Stimulated activated naive CD8-positive, alpha-beta T cell treated with anti-CD3 and anti-CD28 coated beads, Interleukin-15, Interleukin-2, amounts not matched to agents 100 U/mL and 50 U/mL, for 24 hours (primary cell): Measurements from ENCODE around the gene ABLIM2.
A peak's percentile ranks its signal among the peaks of the same experiment; 100 is the strongest.

Experiments
- ATAC-seq: fragments of 150-1000 bp; cut with Tn5 transposase; one replicate; pipeline ENCODE4 v1.10.0; 2021
- DNase-seq: peaks from one replicate; pipeline ENCODE4 v3.0.0; 2021

ABLIM2 gene

DNA sequence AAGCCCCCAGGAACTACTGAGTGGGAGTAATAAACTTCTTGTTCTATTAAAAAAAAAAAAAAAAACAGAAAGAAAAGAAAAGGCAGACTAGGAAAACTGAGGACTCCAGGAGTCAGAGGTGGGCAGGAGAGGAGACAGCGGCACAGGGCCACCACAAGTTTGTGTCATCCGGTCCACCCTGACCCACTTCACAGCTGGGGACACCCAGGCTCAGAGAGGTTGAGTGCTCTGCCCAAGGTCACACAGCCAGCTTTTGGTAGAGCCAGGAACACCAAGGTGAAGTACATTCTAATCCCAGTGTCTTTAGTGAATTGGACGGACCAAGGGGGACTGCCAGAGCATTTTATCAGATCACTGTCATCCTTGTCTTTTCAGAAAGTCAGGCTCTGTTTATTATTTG lies 16.4 kb upstream of the ABLIM2 start:
- ATAC-seq (no peak), DNase-seq (no peak)

DNA sequence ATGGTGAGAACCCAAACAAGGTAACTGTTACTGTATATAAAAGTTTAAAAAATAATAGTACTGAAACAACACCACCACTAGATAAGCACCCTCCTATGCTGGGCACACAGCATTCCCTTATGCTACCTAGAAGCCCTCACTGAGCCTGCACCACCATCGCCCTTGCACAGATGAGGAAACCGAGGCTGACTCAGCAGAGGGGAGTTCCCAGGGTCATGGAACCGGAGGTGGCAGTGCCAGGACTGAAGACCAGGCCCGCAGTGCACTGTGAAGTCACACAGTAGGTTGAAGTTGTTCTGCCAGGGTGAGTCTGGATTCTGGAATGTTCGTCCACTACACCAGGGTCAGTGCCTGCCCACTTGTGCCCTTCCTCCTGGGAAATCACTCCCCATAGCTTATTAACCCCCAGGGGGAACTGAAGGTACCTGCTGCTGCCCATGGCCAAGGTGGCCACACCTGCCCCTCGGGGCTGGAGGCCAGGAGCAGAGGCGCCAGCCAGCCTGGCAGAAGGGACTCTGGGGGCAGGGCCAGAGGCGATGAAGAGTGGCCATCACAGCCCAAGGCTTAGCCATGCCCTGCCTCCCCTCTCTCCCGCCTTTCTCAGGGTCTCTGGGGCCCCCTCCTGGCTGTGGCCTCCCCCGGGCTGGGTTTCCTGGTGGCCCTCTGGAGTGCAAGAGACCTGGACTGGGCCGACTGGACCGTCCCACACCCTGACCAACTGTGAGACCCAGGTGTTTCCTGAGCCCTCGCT lies 15.1 kb upstream of the ABLIM2 start:
- ATAC-seq = no peak
- no peak for DNase-seq

DNA sequence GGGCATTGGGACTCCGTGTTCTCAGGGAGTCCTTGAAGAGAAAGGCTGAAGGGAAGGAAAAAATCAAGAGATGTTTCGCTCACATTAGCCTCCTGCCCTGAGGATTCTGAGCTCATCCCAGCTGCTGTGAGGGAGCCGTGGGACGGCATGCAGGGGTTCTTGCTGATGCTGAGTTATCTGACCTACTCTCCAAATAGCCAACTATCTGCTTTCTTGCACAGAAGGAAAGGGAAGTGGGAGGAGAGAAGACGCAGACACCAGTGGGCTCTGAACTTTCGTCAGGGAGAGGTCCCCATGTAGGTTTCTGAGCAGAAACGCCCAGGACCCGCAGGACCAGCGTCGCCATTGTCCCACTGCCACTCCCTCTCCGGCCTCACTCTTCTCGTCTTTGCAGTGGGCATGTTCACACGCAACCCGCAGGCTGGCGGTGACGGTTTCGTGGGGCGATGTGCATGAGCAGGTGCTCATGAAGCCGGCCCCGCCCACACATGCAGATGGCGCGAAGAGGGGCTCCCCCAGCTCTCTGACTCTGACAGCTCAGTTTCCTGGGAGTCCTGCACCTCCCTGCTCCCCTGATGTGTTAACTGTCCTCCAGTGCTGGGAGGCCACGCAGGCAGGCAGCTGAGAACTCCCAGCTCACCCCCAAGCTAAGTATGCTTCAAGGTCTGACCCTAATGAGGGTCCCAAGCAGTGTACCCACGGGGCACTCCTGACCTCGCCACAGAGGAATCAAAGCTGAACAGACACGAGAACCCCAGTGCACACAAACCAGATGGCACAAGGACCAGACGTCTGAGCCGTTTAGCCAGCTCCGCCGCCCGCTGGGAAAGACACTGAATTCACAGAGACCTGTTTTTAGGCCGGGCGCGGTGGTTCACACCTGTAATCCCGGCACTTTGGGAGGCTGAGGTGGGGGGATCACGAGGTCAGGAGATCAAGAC lies 13.6 kb upstream of the ABLIM2 start:
- peak; percentile 60 for ATAC-seq
- DNase-seq = peak; percentile 66

DNA sequence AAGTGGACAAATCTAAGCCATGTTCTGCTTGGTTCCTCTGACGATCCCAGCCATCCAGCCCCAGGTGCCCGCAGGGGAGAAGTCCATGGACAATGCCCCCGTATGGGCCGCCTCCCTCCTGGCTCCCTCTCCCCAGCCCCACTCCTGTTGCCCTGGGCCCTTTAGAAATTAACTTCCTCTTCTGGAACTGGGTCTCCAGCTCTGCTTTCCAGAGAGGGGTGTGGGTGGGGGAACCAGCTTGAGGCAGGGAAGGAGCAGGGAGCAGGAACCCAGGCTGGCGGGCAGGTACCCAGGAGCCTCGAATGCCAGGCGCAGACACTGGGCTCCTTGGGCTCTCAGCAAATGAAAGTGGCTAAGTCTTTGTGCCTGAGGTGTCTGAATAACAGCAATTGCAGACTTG lies 12.7 kb upstream of the ABLIM2 start:
- DNase-seq (no peak), ATAC-seq (no peak)

DNA sequence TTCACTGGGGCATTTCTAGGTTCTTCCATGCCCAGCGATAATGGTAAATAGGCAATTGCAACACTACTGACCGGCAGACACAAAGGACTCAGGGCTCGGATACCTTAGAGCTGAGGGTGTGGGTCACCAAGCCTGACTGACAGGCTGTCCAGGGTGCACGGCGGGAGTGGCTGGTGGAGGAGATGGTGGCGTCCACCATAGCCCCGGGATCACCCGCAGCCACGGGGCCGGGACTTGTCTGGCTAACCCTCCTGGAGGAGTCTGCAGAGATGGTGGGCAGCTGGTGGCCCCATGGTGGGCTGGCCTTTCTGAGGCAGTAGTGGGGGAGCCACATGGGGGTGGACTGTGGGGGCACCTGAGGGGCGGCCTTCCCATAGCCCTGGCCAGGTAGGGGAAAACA lies 11.7 kb upstream of the ABLIM2 start:
- DNase-seq (no peak), ATAC-seq (no peak)

DNA sequence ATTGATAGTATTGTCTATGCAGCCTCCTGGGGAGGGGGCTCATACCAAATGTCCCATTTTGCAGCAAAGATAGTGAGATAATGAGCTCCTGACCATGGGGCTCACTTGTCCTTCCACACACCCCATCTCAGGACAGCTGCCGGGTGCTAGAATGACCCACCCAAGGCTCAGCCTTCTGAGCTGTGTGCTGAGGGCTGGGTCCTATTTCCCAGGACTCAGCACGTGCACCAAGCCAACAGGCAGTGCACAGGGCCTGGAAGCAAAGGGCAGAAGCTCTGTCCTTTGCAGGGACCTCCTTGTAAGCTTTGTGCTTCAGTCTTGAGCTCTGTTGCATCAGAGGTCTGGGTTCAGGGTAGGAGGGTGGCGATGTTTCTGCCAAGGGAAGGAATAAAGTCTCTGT lies 11.2 kb upstream of the ABLIM2 start:
- no peak for DNase-seq
- ATAC-seq = no peak

DNA sequence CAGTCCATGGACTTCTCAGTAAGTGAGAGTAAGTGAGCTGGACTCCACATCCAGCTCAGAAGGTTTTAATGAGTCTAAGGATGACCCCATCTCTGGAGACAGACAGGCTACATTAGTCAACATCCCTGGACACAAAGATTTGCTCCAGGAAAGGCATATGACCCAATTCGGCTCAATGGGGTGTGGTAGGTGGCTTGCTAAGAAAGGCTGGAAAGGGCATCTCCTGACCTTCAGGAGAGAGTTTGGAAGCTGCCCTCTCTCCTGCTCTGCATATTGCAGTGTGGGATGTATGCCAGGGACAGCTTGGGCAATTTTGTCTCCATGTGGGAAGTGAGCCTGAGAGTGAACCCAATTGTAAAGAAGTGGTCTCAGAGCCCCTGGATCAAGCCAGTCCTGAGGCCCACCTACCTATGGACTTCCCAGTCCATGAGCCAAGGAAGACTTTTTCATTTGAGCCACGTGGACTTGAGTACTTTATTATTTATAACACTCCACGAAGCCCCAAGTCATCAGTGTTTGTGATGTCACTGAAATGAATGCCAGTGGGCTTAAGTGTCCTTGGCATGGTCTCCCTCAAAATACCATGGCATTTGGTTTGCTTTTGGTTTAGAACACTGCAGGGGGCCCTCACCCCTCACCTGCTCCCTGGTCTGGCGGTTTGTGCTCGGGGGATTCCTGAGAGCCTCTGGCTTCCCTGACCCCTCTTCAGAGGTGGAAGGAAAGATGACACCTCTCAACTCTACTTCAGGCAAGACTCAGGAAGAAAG lies 10.4 kb upstream of the ABLIM2 start:
- ATAC-seq = no peak

DNA sequence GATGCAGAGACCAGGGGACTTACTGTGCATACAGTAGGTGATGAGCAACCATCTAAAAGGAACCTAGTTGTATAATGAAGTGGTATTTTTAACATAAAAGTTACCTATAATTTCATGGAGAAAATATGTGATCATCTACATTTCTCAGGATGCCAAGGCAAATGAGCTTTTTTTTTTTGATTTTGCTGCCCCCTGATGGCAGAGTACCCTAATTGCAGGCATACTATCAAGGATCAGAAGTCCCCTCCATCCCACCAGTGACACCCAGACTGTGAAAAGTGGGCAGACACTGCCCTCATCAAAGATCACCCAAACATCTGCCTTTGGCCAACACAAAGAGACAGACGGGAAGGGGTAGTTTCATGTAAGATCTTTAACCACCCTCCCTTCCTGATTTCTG lies 9.6 kb upstream of the ABLIM2 start:
- no peak for DNase-seq
- no peak for ATAC-seq

More for the DNA sequence above, 10.4 kb upstream of the ABLIM2 start:
- DNase-seq = no peak

DNA sequence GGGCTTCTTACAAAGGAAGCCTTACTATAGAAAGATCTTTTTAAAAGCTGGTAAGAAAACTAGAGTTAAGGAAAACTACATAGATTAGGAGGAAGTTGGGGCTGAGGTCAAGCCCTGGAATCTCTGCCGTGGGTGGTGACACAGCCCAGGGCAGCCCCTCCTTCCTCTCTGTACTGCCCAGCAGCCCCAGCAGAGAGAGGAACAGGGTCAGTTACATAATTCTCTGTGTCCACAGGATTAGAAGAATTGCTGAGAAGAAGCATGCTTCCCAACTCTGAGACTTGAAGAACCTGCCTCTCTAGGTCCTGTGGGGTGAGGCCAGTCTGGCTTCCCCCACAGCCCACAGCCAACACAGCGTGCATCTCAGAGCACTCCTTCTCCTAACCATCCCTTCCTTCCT lies 9.2 kb upstream of the ABLIM2 start:
- DNase-seq = no peak
- ATAC-seq = no peak

DNA sequence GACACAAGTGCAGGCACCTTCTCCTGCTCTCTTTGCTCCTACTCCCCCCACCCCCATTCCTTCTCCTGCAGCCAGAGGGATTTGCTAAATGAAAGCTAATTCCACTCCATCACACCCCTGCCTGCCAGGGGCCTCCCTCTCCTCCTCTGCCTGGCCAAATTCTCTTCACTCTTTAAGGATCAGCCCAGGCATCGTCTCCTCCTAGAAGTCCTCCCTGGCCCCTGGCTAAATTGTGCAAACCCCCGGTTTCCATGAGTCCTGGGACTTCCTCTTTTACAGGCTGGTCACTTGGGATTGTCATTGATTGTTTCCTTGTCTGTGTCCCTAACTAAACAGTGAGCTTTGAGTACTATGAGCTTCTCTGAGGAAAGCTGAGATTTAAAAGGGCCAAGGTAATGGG lies 8.7 kb upstream of the ABLIM2 start:
- ATAC-seq (no peak), DNase-seq (no peak)

DNA sequence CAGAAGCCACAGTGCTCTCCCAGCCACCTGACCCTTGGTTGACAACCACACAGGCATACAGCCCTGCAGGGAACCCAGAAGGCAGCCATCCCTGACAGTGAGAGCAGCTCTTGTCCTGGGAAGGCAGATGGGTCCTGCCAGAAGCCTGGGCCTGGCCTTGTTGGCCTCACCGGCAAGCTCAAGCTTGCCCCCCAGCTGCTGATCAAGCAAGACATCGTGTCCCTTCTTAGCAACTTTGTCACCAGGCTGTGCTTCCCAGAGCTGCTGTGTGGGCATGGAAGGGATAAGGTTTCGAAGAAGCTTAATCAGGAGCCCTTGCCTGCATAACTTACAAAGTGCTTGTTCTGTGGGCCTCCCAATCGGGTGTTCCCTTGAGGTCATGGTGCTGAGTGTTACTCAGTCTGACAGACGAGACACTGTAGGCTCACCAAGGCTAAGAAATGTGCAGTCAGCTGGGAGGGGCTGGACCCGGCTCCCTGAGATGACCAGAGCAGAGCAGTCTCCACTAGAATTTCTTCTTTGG lies 6.8 kb upstream of the ABLIM2 start:
- ATAC-seq = no peak
- DNase-seq = no peak

DNA sequence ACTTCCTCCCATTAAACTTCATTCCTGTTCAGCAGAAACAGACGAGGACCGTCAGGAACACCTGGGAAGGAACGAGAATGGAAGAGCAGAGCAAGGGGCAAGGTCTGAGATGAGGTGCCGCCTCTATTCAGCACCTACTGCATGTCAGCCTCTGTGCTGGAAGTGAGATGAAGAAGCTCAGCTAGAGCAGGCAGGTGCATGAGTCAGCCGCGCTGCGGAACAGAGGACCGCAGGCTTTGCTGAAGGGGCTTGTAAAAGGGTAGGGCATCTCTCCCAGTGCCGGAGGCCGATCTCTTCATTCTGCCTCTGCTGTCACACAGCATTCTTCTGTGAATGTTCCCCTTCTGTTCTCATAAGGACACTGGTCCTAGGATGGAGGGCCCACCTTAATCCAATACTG lies 6.1 kb upstream of the ABLIM2 start:
- no peak for ATAC-seq
- DNase-seq = no peak

DNA sequence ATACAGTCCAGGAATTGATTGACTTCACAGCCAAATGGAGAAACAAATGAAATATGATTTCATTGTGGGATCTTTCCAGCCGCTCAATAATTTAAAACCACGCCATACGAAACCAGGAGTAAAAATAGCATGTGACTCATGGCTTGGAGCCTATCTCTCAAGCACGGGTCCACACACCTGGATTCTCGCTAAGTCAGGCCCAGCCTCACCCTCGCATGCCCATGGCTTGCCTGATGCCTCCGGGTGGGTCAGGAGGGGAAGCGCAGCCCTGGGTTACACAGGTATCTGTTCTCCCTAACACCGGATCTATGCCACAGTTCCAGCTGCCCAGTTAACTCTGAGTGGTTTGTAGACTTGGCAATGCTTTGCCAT lies 5.6 kb upstream of the ABLIM2 start:
- ATAC-seq (no peak), DNase-seq (no peak)

DNA sequence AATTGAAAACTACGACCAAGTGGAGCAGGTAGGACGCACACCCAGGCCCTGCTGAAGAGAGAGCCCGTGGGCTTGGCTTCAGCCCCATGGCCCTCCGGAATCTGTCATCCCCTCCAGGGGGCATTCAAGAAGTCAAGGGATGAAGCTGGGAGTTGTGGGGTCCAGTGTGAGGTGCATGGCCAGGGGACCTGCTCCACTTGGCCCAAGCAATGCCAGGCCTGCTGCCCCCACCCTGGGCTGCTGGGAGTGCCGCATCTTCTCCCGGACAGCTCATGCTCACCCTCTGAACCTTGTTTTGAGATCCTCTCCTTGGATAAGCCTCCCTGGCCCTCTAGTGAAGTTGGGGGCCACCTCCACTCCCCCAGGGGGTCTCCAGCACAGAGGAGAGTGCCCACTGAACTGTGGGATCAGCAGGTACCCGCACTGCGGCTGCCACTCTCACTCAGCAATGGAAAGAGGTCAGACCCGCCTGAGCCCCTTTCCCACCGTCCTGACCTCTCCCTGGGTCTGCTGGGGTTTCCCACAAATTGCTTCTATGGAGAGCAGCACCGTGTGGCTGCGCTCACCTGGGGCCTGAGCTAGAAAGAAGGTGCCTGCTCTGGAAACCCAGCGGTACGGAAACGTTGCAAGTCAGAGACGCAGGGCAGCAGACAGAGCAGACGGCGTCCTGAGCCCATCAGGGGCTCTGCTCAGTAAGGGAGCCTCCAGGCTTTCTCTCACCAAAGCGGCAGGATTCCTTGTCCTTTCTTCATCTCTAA lies 5.0 kb upstream of the ABLIM2 start:
- no peak for ATAC-seq
- DNase-seq = no peak

DNA sequence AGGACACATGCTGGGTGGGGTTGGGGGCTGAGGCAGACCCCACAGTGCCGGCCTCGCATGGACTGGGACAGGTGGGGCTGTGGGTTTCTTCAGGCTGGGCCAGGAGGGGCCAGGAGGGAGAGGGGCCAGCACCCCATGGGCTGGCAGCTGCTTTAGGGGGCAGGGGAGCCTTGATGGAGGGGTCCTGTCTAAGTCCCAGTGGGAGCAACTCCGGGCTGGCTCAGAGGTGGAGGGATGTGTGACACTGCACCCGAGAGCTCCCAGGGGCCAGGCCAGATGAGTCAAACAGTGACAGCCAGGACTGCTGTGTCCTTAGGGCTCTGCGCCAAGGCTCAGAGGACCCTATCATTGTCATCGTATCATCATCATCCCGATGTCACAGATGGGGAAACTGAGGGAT lies 4.4 kb upstream of the ABLIM2 start:
- ATAC-seq (no peak), DNase-seq (no peak)

DNA sequence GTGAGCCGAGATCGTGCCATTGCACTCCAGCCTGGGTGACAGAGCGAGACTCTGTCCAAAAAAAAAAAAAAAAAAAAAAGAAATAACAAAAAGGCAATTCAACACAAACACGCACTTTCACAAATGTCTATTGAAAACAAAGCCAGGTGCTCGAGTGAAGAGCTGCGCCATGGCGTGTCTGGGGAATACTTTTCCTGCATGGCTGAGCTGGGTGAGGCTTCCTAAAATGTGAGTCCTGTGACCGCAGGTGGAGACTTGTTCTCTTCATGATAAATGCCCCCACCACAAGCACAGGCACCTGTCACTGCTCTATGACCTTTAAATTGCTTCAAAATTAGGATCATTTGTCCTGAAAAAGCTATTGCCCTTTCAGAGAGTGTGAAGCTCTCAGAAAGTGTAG lies 4.0 kb upstream of the ABLIM2 start:
- ATAC-seq (no peak), DNase-seq (no peak)

DNA sequence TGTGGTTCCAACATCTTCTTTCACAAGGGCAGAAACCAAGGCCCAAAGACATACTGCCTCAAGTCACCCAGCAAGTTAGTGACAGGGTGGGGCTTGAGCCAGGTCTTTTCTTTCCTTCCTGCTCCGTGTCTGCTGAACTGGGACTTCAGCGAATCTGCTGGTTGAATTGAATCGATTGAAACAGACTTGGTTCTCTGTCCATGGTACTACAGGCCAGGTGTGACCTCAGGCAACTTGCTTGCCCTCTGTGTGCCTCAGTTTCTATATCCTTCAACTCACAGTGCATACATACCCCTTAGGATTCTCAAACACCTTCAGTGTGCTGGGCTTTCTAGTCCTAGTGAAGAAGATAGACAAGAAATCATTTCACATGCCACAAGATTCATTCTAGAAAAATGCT lies 2.0 kb upstream of the ABLIM2 start:
- no peak for ATAC-seq

DNA sequence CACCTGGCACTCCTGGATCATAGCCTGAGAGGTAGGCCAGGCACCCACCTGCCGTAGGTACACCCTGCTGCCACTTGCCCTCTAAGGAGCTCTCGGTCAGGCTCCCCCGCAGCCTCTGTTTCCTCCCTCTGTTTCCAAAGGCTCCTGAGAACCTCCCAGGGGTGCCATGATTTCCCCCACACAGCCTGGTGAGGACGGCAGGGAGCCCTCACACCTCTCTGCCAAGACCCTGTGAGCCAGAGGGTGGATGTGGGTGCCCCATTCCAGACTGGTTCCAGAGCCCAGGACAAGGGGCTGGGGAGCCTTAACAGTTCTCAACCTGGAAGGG lies 1.6 kb upstream of the ABLIM2 start:
- DNase-seq = no peak
- no peak for ATAC-seq

More for the DNA sequence above, 2.0 kb upstream of the ABLIM2 start:
- no peak for DNase-seq

DNA sequence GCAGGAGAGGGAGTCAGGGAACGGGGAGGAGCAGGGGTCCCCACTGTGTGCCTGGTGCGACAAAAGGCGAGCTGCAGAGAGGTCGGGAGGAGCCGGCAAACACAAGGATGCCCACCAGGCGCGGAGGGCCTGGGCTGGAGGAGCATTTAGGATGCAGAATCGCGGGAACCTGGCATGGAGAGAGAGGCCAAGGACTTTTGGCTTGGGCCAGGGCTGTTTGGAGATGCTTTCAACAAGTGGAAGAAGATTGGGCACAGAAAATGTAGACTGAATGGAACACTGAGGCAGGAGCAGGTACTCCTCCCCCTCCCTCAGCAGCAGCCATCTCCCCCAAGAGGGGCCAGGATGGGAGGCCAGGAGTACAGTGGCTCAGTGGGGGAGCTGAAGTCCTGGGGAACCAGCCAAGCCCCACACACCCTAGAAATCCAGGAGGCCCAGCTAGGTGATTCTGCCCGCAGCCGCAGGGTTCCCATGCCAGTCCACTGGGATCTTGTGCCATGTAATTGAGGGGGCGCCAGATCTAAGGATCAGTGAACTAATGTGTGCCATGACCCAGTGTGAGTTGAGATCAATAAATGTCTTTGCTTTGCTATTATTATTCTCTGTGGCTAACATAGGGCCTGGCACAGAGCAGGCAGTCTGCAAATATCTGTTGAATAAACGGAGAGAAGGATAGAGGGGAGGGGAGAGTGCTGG lies 1.1 kb upstream of the ABLIM2 start:
- ATAC-seq = no peak
- no peak for DNase-seq

DNA sequence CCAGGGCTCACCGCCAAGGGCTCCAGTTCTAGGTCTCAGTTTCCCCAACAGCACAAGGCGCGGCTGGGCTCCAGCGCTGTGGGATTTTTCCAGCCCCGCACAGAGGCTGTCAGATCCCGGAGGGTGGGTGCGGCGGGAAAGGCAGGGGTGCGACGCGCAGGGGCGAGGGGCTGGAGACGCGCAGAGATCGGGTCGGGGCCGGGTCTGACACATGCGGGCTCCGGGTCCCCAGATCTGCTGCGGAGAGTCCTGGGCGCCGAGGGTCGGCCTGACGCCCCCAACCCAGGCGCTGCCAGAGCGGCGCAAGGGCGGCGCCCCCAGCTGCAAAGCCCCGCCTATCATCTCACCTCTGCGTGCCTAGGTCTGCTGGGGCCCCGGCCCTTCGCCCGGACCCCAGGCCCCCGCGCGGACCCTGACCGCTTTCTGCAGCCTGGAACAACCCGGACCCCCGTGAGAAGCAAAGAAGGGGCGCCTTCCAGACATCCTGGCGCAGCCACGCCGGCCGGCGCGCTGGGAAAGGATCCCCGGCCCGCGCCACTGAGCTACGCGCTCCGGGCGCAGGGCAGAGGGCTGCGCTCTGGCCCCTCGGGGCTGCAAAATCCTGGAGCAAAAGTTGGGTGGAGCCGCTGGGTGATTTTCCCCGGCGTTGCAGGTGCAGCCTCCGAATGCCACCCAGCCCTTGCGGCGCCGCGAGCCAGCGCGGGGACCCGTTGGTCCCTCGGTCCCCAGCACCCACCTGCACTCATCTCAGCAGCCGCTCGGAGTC lies 486 bp downstream of the ABLIM2 start:
- DNase-seq = no peak
- ATAC-seq = no peak

DNA sequence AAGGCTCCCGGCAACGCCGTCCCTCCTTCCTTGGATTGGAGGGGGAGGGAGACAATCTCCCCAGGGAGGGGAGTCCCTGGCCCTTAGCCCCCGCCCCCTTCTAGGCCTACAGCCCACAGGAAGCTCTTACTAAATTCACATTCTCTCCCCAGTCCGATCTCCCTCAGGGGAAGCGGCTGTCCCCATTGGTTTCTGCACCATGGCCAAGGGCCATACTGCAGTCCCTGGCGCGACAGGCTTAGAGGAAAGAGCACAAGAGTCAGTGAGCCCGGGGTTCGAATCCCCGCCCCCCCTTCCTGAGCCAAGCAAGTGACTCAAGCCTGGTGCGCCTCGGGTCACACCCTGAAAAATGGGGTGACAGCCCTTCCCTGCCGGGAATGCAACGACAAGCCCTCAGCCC lies 1.1 kb downstream of the ABLIM2 start:
- DNase-seq (no peak), ATAC-seq (no peak)
